Measurements from ENCODE around the gene TMEM79.

DNA sequence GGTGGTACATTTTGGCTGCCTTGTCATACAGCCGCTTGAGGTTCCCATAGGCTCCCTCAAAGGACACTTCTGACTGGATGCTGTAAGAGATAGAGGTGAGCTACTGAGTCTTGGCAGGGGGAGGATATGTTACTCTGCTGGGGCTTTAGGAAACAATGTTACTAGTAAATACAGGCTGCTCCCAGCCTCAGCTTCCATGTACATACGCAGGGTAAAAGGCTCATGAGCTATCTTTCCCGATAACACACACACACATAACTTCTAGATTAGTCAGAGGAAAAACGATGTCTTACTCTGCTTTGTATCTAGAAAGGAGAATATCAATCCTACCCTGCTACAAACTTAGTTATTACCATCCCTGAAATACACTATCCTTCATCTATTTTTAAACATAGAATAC, 15.8 kb upstream of the TMEM79 start:
- TF ChIP-seq EZH2 (IDR thresholded peaks at IDR 0.05; ENCODE audit: insufficient read depth, poor library complexity, severe bottlenecking), result no peak
- TF ChIP-seq EZH2phosphoT487 (IDR thresholded peaks at IDR 0.05; ENCODE audit: insufficient read depth, low read depth), result no peak
